NCI-H82 treated with DMSO at 0.1 percent for 48 hours (cell line): Measurements from ENCODE around the gene GPRC5B.
A peak's percentile ranks its signal among the peaks of the same experiment; 100 is the strongest.

Source experiments
- DNase-seq: peaks from one replicate; lab custom pipeline; 2025; ENCODE audit not compliant: unreplicated experiment; lab: John Stamatoyannopoulos, UW

Gene GPRC5B

GRCh38 chr16:19884611-19885450 is at the start of gene GPRC5B:
GPRC5B (minus strand) TSS chr16:19884848; CDS start chr16:19872845, 12,003 bp downstream.
- DNase-seq = no peak

GRCh38 chr16:19933740-19934139 is 49.1 kb upstream of the GPRC5B start:
- DNase-seq = no peak

- peak; percentile 95 for DNase-seq
Measured at GRCh38 chr16:19929062-19929511, 44.4 kb upstream of the GPRC5B start.

- DNase-seq = no peak
Measured at GRCh38 chr16:19928432-19928831, 43.8 kb upstream of the GPRC5B start.

GRCh38 chr16:19926449-19927390 is 42.1 kb upstream of the GPRC5B start:
- no peak for DNase-seq

GRCh38 chr16:19923396-19923795 is 38.7 kb upstream of the GPRC5B start:
- DNase-seq = no peak

- DNase-seq = no peak
Measured at GRCh38 chr16:19919142-19919541, 34.5 kb upstream of the GPRC5B start.

- no peak for DNase-seq
Measured at GRCh38 chr16:19916064-19916463, 31.4 kb upstream of the GPRC5B start.

GRCh38 chr16:19914877-19915276 is 30.2 kb upstream of the GPRC5B start:
- no peak for DNase-seq

GRCh38 chr16:19913340-19913645 is 28.6 kb upstream of the GPRC5B start:
- no peak for DNase-seq

GRCh38 chr16:19912455-19913339 is 28.0 kb upstream of the GPRC5B start:
- DNase-seq = no peak

GRCh38 chr16:19911747-19912454 is 27.3 kb upstream of the GPRC5B start:
- DNase-seq = no peak

GRCh38 chr16:19911204-19911603 is 26.6 kb upstream of the GPRC5B start:
- no peak for DNase-seq

- DNase-seq = no peak
Measured at GRCh38 chr16:19909750-19910322, 25.2 kb upstream of the GPRC5B start.

- DNase-seq = no peak
Measured at GRCh38 chr16:19908921-19909320, 24.3 kb upstream of the GPRC5B start.

- DNase-seq = peak; percentile 48
Measured at GRCh38 chr16:19907161-19907992, 22.7 kb upstream of the GPRC5B start.

- DNase-seq = peak; percentile 84
Measured at GRCh38 chr16:19901164-19901563, 16.5 kb upstream of the GPRC5B start.

GRCh38 chr16:19899605-19899955 is 14.9 kb upstream of the GPRC5B start:
- no peak for DNase-seq

- peak; percentile 52 for DNase-seq
Measured at GRCh38 chr16:19898924-19899604, 14.4 kb upstream of the GPRC5B start.
